Stimulated activated CD4-positive, alpha-beta T cell treated with anti-CD3 and anti-CD28 coated beads, Interleukin-4, amount 100 ng/mL, for 48 hours (primary cell): ENCODE results near the gene FSD1.

Experiments used
- DNase-seq, 2 donors: peaks; one replicate each; pipeline ENCODE4 v3.0.0-alpha.2; 2020; ENCODE audit warnings: low read depth in 2 of 2

The FSD1 gene

DNA sequence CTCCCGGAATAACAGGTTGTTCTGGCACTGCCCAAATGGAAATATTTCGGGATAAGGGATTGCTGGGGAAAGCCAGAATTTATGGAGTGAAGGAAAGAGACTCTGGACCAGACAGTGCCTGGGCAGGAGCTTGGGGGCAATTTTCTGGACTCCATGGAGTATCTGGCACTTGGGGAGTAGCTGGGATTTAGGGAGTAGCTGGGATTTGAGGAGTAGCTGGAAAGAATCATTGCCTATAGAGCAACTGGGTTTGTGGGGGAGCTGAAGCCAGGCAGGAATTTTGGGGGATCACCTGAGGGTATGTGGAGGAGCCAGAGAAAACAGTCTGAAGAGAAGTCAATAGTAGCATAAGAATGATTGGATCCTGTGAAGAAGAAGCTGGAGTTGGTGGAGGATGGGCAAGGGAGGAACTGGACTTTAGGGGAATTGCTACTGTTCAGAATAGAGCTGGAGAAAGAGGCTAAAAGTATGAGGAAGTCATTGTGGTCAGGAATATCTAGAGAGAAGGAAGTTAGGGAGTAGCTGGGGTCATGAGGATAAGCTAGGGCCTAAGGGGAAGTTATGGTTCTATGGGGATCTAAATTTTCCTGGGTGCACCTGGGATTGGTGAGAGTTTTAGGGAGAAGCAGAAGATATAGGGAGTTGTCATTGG, 14.8 kb downstream of the FSD1 start:
- no peak for DNase-seq

DNA sequence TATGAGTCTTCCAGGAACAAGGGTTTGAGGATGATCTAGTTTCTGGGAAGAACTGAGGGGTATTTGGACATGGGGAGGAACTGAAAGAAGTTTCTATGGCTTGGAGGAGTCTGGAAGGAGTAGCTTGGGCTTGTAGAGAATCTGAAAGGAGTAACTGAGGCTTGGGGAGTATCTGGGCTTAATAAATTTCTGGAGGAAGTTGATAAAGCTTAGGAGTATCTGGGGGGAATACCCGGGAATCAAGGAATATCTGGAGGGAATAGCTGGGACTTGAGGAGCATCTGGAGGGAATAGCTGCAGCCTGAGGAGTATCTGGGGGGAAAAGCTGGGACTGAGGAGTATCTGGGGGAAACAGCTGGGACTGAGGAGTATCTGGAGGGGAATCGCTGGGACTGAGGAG, 16.0 kb downstream of the FSD1 start:
- DNase-seq = no peak

DNA sequence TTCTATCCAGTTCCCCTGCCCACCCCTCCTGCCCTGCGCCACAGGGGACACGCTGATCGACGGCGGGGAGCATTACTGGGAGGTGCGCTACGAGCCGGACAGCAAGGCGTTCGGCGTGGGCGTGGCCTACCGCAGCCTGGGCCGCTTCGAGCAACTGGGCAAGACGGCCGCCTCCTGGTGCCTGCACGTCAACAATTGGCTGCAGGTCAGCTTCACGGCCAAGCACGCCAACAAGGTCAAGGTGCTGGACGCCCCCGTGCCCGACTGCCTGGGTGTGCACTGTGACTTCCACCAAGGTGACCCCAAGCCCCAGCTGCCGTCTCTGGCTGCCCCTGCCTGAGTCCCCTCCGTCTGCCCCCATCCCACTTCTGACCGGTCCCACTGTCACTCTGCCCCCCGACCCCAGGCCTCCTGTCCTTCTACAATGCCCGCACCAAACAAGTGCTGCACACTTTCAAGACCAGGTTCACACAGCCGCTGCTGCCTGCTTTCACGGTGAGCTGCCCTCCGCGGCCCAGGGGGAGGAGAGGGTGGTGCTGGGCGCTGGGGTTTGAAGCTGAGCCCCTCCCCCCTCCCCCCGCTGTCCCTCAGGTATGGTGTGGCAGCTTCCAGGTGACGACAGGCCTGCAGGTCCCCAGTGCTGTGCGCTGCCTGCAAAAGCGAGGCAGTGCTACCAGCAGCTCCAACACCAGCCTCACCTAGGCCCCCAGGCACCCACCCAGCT, 18.7 kb downstream of the FSD1 start:
- no peak for DNase-seq

GRCh38 chr19:4323692-4324091, 19.3 kb downstream of the FSD1 start:
- DNase-seq = no peak

DNA sequence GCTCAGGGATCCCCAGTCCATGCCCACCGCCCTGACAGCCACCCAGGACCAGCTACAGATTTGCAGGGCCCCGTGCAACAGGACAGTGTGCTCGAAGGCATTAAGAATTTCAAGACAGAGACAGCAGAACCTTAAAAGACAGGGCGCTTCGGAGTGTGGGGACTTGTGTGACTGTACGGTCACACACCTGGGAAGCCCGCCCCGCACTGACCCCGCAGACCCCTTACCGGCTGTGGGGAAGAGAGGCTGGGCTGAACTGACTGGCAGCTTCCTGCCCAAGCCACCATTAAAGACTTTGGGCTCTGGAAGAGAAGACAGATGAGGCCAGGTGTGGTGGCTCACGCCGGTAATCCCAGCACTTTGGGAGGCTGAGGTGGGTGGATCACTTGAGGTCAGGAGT, 19.8 kb downstream of the FSD1 start:
- no peak for DNase-seq

GRCh38 chr19:4326215-4326836, 21.9 kb downstream of the FSD1 start:
- no peak for DNase-seq

- DNase-seq = no peak
Observed at GRCh38 chr19:4326837-4327251, 22.4 kb downstream of the FSD1 start.

GRCh38 chr19:4327252-4327876, 23.0 kb downstream of the FSD1 start:
- DNase-seq = peak; percentile 64 to 91

- no peak for DNase-seq
Observed at GRCh38 chr19:4327877-4328242, 23.5 kb downstream of the FSD1 start.

- peak; percentile 89 to 99 for DNase-seq
Observed at GRCh38 chr19:4328243-4328990, 24.0 kb downstream of the FSD1 start.

GRCh38 chr19:4328991-4329681, 24.7 kb downstream of the FSD1 start:
- peak in 1 of 2 donors; percentile 65 for DNase-seq

DNA sequence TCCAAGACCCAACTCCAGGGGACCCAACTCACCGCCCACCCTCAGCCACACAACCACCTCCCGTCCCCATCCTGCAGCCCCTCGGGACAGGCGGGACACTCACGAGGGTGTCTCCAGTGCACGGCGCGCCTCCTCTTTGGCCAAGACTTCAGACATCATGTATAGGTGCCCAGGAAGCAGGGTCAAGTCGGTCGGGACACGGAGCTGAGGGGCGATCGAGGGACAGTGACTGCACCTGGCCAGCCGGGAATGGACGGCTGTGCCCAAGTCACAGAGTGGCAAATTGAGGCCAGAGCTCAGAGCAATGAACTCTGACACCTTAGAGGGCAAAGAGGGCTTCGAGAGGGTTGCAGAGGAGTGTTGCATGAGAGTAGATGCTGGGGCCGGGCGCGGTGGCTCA, 25.5 kb downstream of the FSD1 start:
- no peak for DNase-seq

GRCh38 chr19:4334929-4335570, 30.7 kb downstream of the FSD1 start:
- DNase-seq = no peak

DNA sequence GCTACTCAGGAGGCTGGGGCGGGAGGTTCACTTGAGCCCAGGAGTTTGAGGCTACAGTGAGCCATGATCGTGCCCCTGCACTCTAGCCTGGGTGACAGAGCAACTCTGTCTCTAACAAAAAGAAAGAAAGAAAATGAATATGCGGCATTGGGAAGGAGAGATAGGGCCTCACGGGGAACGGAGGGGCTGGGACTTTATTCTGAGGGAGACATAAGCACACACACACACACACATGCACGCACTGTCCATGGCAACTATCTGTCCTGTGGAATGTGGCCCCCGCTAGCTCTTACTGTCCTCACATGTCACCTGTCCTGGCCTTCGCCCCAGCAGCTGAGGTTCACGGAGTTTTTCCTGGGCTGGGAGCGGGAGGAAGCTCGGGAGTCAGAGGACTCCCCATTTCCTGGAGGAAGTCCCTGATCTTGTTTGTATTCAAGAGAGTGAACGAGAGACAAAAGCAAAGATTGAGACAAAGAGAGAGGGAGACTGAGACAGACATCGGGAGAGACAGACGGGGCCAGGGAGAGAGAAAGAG, 33.6 kb downstream of the FSD1 start:
- DNase-seq = no peak

DNA sequence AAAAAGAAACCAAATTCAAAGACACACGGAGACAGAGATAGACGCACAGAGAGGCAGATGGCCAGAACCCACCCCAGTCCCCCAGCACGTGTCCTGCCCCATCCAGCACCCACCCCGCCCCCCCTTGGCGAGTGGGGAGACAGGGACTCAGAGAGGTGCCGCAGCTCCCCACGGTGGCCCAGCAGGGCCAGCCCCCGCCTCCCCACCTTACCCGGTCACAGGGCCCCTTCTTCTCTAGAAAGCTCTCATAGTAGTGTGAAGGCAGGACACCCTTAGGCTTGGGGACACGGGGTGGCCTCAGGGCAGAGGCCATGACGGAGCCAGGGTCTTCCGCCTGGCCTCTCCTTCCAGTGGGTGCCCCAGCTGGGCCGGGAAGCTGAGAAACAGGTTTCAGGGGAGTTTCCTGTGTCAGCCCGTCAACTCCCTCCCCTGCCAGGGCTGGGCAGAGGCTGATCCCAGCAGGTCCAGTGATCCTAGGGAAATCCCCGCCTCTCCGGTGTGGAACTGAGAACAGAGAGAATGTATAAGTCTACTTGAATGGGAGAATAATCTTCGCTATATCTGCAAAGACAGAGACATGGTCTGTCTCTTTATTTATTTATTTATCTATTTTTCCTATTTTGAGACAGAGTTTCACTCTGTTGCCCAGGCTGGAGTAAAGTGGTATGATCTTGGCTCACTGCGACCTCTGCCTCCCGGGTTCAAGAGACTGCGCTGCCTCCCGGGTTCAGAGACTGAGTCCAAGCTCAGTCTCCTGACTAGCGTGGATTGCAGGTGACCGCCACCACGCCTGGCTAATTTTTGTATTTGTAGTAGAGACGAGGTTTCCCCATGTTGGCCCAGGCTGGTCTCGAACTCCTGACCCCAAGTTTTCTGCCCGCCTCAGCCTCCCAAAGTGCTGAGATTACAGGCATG, 34.3 kb downstream of the FSD1 start, which contains the start of gene STAP2:
Gene STAP2 (minus strand): TSS at position 387 of the 915 bp plus-strand sequence. CDS start 74 bp downstream, at position 313.
- no peak for DNase-seq

- DNase-seq = no peak
Observed at GRCh38 chr19:4342314-4342614, 37.9 kb downstream of the FSD1 start.

GRCh38 chr19:4342615-4343369, 38.4 kb downstream of the FSD1 start:
- peak; percentile 85 to 90 for DNase-seq

DNA sequence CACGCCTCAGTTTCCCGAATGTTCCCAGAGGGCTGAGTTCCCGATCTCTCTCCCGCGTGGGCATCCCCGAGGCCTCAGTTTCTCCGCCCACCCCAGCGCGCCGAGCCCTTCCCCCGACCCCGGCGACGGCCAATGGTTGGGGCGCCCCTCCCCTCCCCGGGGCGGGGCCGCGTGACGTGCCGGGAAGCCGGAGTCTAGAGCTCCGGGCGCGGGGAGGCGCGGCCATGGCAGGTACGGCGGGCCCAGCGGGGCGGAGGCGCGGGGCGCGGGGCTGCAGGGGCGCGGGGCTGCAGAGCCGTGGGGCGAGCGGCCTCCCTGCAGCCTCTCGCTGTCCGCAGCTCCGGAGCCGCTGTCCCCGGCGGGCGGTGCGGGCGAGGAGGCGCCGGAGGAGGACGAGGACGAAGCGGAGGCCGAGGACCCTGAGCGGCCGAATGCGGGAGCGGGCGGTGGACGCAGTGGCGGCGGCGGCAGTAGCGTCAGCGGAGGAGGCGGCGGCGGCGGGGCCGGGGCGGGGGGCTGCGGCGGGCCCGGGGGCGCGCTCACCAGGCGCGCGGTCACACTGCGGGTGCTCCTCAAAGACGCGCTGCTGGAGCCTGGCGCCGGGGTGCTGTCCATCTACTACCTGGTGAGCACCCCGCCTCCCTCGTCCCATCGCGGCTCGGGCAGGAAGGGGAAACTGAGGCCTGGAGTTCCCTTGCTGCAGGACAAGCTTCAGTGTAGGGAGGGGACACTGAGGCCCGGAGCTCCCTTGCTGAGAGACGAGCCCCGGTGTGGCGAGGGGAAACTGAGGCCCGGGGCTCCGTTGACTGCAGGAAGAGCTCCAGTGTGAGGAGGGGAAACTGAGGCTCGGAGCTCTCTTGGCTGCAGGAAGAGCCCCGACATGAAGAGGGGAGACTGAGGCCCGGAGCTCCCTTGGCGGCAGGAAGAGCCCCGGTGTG, 39.2 kb downstream of the FSD1 start, which contains the start of gene MPND:
Gene MPND (plus strand): TSS at position 193 of the 938 bp plus-strand sequence. CDS start 32 bp downstream, at position 225.
- peak; percentile 88 to 93 for DNase-seq
